ENCODE data around the gene FNDC4.

DNA sequence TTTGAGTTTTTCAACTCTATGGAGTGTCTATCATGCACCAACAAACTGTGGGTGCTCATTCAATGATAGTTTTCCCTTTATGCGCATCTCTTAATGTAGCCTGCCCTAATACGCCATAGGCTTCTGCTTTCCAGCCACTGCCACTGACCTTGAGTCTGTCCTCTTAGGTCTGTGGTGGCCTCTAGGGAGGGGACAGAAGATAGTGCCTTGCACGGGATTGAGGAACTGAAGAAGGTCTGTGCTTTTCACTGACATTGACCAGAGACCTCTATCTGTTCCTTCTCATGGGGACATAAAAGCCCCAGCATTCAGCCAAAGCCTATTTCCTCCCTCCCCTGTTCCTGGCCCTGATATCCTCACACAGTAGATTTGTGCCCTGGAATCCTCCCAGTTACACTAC is 4.0 kb upstream of the FNDC4 start:
- TF ChIP-seq, protein P1, sequence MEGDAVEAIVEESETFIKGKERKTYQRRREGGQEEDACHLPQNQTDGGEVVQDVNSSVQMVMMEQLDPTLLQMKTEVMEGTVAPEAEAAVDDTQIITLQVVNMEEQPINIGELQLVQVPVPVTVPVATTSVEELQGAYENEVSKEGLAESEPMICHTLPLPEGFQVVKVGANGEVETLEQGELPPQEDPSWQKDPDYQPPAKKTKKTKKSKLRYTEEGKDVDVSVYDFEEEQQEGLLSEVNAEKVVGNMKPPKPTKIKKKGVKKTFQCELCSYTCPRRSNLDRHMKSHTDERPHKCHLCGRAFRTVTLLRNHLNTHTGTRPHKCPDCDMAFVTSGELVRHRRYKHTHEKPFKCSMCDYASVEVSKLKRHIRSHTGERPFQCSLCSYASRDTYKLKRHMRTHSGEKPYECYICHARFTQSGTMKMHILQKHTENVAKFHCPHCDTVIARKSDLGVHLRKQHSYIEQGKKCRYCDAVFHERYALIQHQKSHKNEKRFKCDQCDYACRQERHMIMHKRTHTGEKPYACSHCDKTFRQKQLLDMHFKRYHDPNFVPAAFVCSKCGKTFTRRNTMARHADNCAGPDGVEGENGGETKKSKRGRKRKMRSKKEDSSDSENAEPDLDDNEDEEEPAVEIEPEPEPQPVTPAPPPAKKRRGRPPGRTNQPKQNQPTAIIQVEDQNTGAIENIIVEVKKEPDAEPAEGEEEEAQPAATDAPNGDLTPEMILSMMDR (IDR thresholded peaks at IDR 0.05) = no peak
- no peak for TF ChIP-seq POLR2AphosphoS5 (IDR thresholded peaks at IDR 0.05)
